IMR-90 (cell line): Measurements from ENCODE around the gene PBXIP1. TPM values are rescaled to one million over a fixed set of nuclear protein-coding genes. Genes with fewer than 3 reads are reported as not detected.

ENCODE experiments used
- ATAC-seq: fragments of 200-7000 bp; cut with Tn5 transposase; 2 replicates; pipeline ENCODE4 v1.9.1; 2020; ENCODE audit warnings: low read depth, mild to moderate bottlenecking, moderate library complexity
- BruUV-seq: library from RNA; stranded (reverse); fragments of 400-500 nt; replicated peaks from 2 replicates; lab custom pipeline; 2021; lab: Mats Ljungman, UMichigan
- CTCF ChIA-PET: fragments of 300-600 bp; formaldehyde crosslinking; extraction: SDS; loops from one replicate; lab custom pipeline; 2021; ENCODE audit warnings: antibody characterized with exemption; lab: Yijun Ruan, JAX
- POLR2A ChIA-PET: fragments of 300-600 bp; sonication (Branson Sonifier 250); formaldehyde crosslinking; loops from one replicate; lab custom pipeline; 2022; ENCODE audit warnings: antibody characterized with exemption; ENCODE audit not compliant: unreplicated experiment; lab: Charles Lee
- DNase-seq: peaks from one replicate; pipeline ENCODE4 v3.0.0; 2013
- H2AFZ ChIP-seq: replicated peaks from 2 replicates; pipeline ENCODE3; 2013; ENCODE audit warnings: low read length, mild to moderate bottlenecking; ENCODE audit not compliant: poor library complexity
- H2AK5ac ChIP-seq: 2 replicates; pipeline ENCODE4 v1.6.1; 2013; ENCODE audit warnings: low read depth, low read length, inconsistent platforms
- H2AK9ac ChIP-seq: replicated peaks from 2 replicates; pipeline ENCODE3; 2013; ENCODE audit warnings: mild to moderate bottlenecking, low read depth, low read length, moderate library complexity; ENCODE audit not compliant: poor library complexity
- H2BK120ac ChIP-seq: 2 replicates; pipeline ENCODE4 v1.6.1; 2013; ENCODE audit warnings: low read depth, low read length, inconsistent platforms
- H2BK15ac ChIP-seq: 3 replicates; pipeline ENCODE4 v1.6.1; 2013; ENCODE audit warnings: low read depth, low read length, inconsistent platforms
- H2BK20ac ChIP-seq: 2 replicates; pipeline ENCODE4 v1.6.1; 2013; ENCODE audit warnings: low read depth, mild to moderate bottlenecking, inconsistent platforms, low read length, moderate library complexity
- H2BK5ac ChIP-seq: 2 replicates; pipeline ENCODE4 v1.6.1; 2013; ENCODE audit warnings: mild to moderate bottlenecking, low read depth, low read length, inconsistent platforms; ENCODE audit not compliant: poor library complexity, severe bottlenecking
- H3K14ac ChIP-seq: replicated peaks from 2 replicates; pipeline ENCODE4 v1.6.1; 2013; ENCODE audit warnings: low read depth, low read length, inconsistent platforms
- H3K18ac ChIP-seq: 2 replicates; pipeline ENCODE4 v1.6.1; 2013; ENCODE audit warnings: low read depth, low read length, control low read depth
- H3K23ac ChIP-seq: 2 replicates; pipeline ENCODE4 v1.6.1; 2013; ENCODE audit warnings: low read depth, low read length, inconsistent platforms
- H3K27ac ChIP-seq: 2 replicates; pipeline ENCODE4 v1.5.1; 2013; ENCODE audit warnings: mild to moderate bottlenecking, control low read depth, low read length; ENCODE audit not compliant: insufficient read depth
- H3K27me3 ChIP-seq: 2 replicates; pipeline ENCODE4 v1.6.1; 2013; ENCODE audit warnings: low read length; ENCODE audit not compliant: control insufficient read depth, insufficient read depth
- H3K36me3 ChIP-seq: 2 replicates; pipeline ENCODE4 v1.6.1; 2013; ENCODE audit warnings: low read length, mixed read lengths; ENCODE audit not compliant: control insufficient read depth, insufficient read depth
- H3K4ac ChIP-seq: 2 replicates; pipeline ENCODE4 v1.6.1; 2013; ENCODE audit warnings: low read depth, low read length, inconsistent platforms
- H3K4me1 ChIP-seq: 2 replicates; pipeline ENCODE4 v1.6.1; 2013; ENCODE audit warnings: low read length, mixed read lengths; ENCODE audit not compliant: control insufficient read depth, insufficient read depth
- H3K4me2 ChIP-seq: 2 replicates; pipeline ENCODE4 v1.6.1; 2013; ENCODE audit warnings: low read depth, mild to moderate bottlenecking, control low read depth, low read length, moderate library complexity
- H3K4me3 ChIP-seq: 2 replicates; pipeline ENCODE4 v1.5.1; 2013; ENCODE audit warnings: low read depth, mild to moderate bottlenecking, control low read depth, low read length, moderate library complexity; ENCODE audit not compliant: insufficient read depth
- H3K56ac ChIP-seq: 2 replicates; pipeline ENCODE4 v1.6.1; 2013; ENCODE audit warnings: low read length, inconsistent platforms; ENCODE audit not compliant: insufficient read depth; ENCODE audit errors: extremely low read depth
- H3K79me1 ChIP-seq, 2 experiments: 2 replicates each; pipeline ENCODE4 v1.6.1; 2013; ENCODE audit warnings: low read length in 2 of 2, inconsistent platforms in 1 of 2, low read depth in 1 of 2
- H3K9ac ChIP-seq: 2 replicates; pipeline ENCODE4 v1.6.1; 2013; ENCODE audit warnings: low read depth, low read length, control low read depth
- H3K9me1 ChIP-seq: 2 replicates; pipeline ENCODE4 v1.6.1; 2013; ENCODE audit warnings: low read length, inconsistent platforms; ENCODE audit not compliant: insufficient read depth
- H3K9me3 ChIP-seq: 2 replicates; pipeline ENCODE4 v1.6.1; 2013; ENCODE audit warnings: low read length; ENCODE audit not compliant: control insufficient read depth, insufficient read depth
- H4K20me1 ChIP-seq: 2 replicates; pipeline ENCODE4 v1.6.1; 2013; ENCODE audit warnings: low read length, inconsistent platforms; ENCODE audit not compliant: insufficient read depth
- H4K5ac ChIP-seq: 2 replicates; pipeline ENCODE4 v1.6.1; 2013; ENCODE audit warnings: mild to moderate bottlenecking, low read depth, low read length, control low read depth
- H4K8ac ChIP-seq, 2 experiments: 2 replicates each; pipeline ENCODE4 v1.6.1; 2013; ENCODE audit warnings: low read depth in 2 of 2, low read length in 2 of 2, control low read depth in 1 of 2, inconsistent platforms in 1 of 2
- H4K91ac ChIP-seq: 2 replicates; pipeline ENCODE4 v1.6.1; 2013; ENCODE audit warnings: low read depth, low read length, inconsistent platforms; ENCODE audit not compliant: insufficient read depth
- BHLHE40 ChIP-seq: fragments of 150-350 bp; IDR thresholded peaks from 2 replicates; pipeline ENCODE4 v1.6.1; 2016; ENCODE audit warnings: mild to moderate bottlenecking, low read depth, low read length
- ELK1 ChIP-seq: fragments of 150-350 bp; IDR thresholded peaks from 2 replicates; pipeline ENCODE4 v1.6.1; 2016; ENCODE audit warnings: low read depth, mild to moderate bottlenecking, low read length, moderate library complexity, borderline replicate concordance
- MAFK ChIP-seq: IDR thresholded peaks from 2 replicates; pipeline ENCODE4 v1.6.1; 2012; ENCODE audit warnings: low read depth, low read length, improper control_type of control experiment
- MAZ ChIP-seq: IDR thresholded peaks from 2 replicates; pipeline ENCODE4 v1.6.1; 2012; ENCODE audit warnings: low read depth, mild to moderate bottlenecking, low read length, improper control_type of control experiment, moderate library complexity, borderline replicate concordance
- MXI1 ChIP-seq: IDR thresholded peaks from 2 replicates; pipeline ENCODE4 v1.6.1; 2012; ENCODE audit warnings: low read depth, mild to moderate bottlenecking, low read length, moderate library complexity, borderline replicate concordance
- NFE2L2 ChIP-seq: fragments of 150-350 bp; IDR thresholded peaks from 2 replicates; pipeline ENCODE4 v1.6.1; 2016; ENCODE audit warnings: low read depth, mild to moderate bottlenecking, low read length
- POLR2A ChIP-seq: IDR thresholded peaks from 2 replicates; pipeline ENCODE4 v1.6.1; 2012; ENCODE audit warnings: mild to moderate bottlenecking, low read depth, low read length
- RCOR1 ChIP-seq: IDR thresholded peaks from 2 replicates; pipeline ENCODE4 v1.6.1; 2012; ENCODE audit warnings: mild to moderate bottlenecking, low read length, improper control_type of control experiment; ENCODE audit not compliant: insufficient replicate concordance
- USF2 ChIP-seq: fragments of 150-350 bp; IDR thresholded peaks from 2 replicates; pipeline ENCODE4 v1.6.1; 2017; ENCODE audit warnings: mild to moderate bottlenecking, antibody characterized with exemption, low read length, low read depth
- WGBS, 2 experiments: methylation state at CpG; one replicate each; pipeline versions ENCODE4 v1.1.5 to v1.1.7; 2013; ENCODE audit warnings: missing lambda C conversion rate in 2 of 2; ENCODE audit not compliant: insufficient read length in 1 of 2; ENCODE audit errors: extremely low coverage in 2 of 2; 5-methylcytosine and 5-hydroxymethylcytosine counted together
- dilution Hi-C: fragments of 300-500 bp; cut with HindIII; formaldehyde crosslinking; loops from one replicate; pipeline ENCODE4 v1.14.3; 2018; ENCODE audit warnings: low sequenced_read_pairs; ENCODE audit not compliant: unreplicated experiment
- in situ Hi-C: fragments of 300-500 bp; cut with MboI; formaldehyde crosslinking; loops from 3 replicates; pipeline ENCODE4 v1.14.3; 2019; ENCODE audit warnings: low sequenced_read_pairs, inconsistent platforms, mixed read lengths
- intact Hi-C: fragments of 100-400 bp; cut with micrococcal nuclease; formaldehyde crosslinking; loops from 2 replicates; pipeline ENCODE4 v1.10.0; 2022
- polyA plus RNA-seq, 3 experiments: library from polyadenylated mRNA; depleted of rRNA; stranded (reverse); fragments of >200 nt; gene quantifications; 2 replicates each; pipeline ENCODE4 v1.2.3, GENCODE V29; 2012; ENCODE audit warnings: low replicate concordance in 1 of 3
- total RNA-seq: library from RNA; depleted of rRNA; stranded (reverse); fragments of >200 nt; gene quantifications from 2 replicates; pipeline ENCODE4 v1.2.3, GENCODE V29; 2012

The PBXIP1 gene
- total and polyA plus RNA-seq, 2 of the 4 experiments (the other 2 are of a cell fraction), result 28.3 to 44.2 TPM

- no peak for TF ChIP-seq USF2
Observed at GRCh38 chr1:155000726-155001424, 45.0 kb upstream of the PBXIP1 start (continued).

GRCh38 chr1:155000411-155000725, 44.5 kb upstream of the PBXIP1 start:
- peak overlapping the region; percentile 22; the same call in 1 of the 3 replicates for H2BK15ac ChIP-seq
- peak overlapping the region; percentile 91 for H3K27ac ChIP-seq
- H4K20me1 ChIP-seq, result no peaks in the 10 kb centered on the region
- H4K5ac ChIP-seq, result peak overlapping the region; percentile 90
- CTCF ChIA-PET, result interaction anchor here (1.2 kb wide), 1 partner anchor 17 kb away, joined by 5 read pairs; no protein-coding TSS in a partner anchor
- peak overlapping the region; percentile 79; the same call in 1 of the 2 replicates for H3K56ac ChIP-seq
- TF ChIP-seq MAFK (no peak), RCOR1 (no peak), ELK1 (no peak), BHLHE40 (no peak), USF2 (no peak), MAZ (no peak), POLR2A (no peak), MXI1 (no peak), NFE2L2 (no peak)
- H3K36me3 ChIP-seq, result no peaks in the 10 kb centered on the region
- H2AFZ ChIP-seq, result peak overlapping the region; percentile 92
- DNase-seq (no peak), ATAC-seq (no peak)
- no TSS peak for BruUV-seq
- POLR2A ChIA-PET, result interaction anchor here (0.6 kb wide), 1 partner anchor 273 kb away, joined by 3 read pairs; the partner anchor contains the start of gene CLK2
- peak overlapping the region; percentile 69 for H4K91ac ChIP-seq
- peak overlapping the region; percentile 95 for H3K18ac ChIP-seq
- in situ Hi-C loops (no loop called here), intact Hi-C loops (loop anchor here (2.0 to 5.0 kb wide), 2 partner anchors 52 to 64 kb away; partner anchors contain the start of genes ADAM15 and PMVK), dilution Hi-C loops (no loop called here)
- peak overlapping the region; percentile 99 for H2AK9ac ChIP-seq
- H3K4ac ChIP-seq, result peak overlapping the region; percentile 93
- peak overlapping the region; percentile 75 for H3K4me3 ChIP-seq
- H3K9ac ChIP-seq, result peak overlapping the region; percentile 94
- peaks cover 14 to 45% of the 10 kb centered on the region in 2 experiments for H3K79me1 ChIP-seq
- no CpG with 5 or more reads among the region's 13 CpGs for whole genome bisulfite sequencing, 2 experiments
- H3K14ac ChIP-seq, result peak overlapping the region; percentile 15
- H3K4me1 ChIP-seq, result peaks cover 19% of the 10 kb centered on the region
- no peaks in the 10 kb centered on the region for H3K9me3 ChIP-seq
- peak overlapping the region; percentile 11; the same call in 1 of the 2 replicates for H2BK20ac ChIP-seq
- H3K9me1 ChIP-seq, result peaks cover 8% of the 10 kb centered on the region
- H2BK120ac ChIP-seq, result peak overlapping the region; percentile 78; the same call in 1 of the 2 replicates
- peak overlapping the region; percentile 76 for H3K23ac ChIP-seq
- peak overlapping the region; percentile 12 to 90 for H4K8ac ChIP-seq
- H2AK5ac ChIP-seq, result peak overlapping the region; percentile 90
- peak overlapping the region; percentile 85 for H2BK5ac ChIP-seq
- H3K27me3 ChIP-seq, result no peaks in the 10 kb centered on the region
- peak overlapping the region; percentile 100 for H3K4me2 ChIP-seq
